Stimulated activated CD8-positive, alpha-beta memory T cell treated with anti-CD3 and anti-CD28 coated beads, Interleukin-12 subunit alpha, Interleukin-12 subunit beta, amount 100 ng/mL, for 1 hour (primary cell): ENCODE results near the gene THOC6.
"Not testable (repeated sequence)": the region's sequence is repeated elsewhere in the genome, so short reads cannot be mapped to it uniquely, and the experiment has no call there.

Source experiments
- DNase-seq: peaks from one replicate; pipeline ENCODE4 v3.0.0-alpha.2; 2020; ENCODE audit warnings: low read depth

The THOC6 gene

DNA sequence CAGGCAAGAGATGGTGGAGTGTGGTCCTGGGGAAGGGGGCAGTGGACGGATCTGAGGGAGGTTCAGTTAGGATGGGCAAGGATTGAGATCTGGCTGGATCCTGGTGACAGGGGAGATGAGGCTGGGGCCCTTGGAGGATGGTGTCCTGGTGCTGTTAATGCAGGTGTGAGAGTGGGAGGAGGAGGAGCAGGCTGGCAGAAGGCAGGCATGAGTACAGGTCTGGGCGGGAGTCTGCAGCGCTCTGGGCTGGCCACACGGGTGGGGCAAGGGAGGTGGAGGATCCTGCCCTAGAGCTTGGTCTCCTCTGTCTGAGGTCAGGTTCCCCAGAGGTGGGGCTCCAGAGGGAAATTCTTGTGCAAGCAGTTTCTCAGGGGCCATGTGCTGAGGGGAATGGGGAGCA is 48.3 kb downstream of the THOC6 start:
- DNase-seq: not testable (repeated sequence)

DNA sequence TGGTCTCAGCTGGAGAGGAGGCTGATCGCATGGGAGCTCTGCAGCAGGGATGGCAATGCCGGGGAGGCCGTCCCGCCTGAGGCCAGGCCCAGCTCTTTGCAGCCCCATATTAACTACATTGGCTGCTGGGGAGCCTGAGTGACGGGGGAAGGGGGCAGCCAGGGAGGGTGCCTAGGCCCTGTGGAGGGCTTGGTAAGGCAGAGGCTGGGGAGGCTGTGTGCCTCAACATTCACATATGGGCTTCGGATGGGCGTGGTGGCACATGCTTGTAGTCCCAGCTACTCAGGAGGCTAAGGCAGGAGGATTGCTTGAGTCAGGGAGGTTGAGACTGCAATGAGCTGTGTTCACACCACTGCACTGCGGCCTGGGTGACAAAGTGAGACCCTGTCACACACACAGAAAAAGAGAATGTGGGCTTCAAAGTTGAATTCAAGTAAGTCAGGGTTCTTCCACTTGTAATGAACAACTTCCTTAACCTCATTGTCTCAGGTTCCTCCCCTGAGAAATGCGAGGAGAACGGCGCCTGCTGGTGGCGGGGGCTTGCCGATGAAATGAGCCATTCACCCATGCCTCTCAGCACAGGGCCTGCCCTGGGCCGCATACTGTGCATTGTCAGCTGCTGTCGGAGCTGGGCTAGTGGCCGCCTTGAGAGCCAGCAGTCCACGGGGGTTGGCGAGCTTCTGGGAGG is 48.9 kb downstream of the THOC6 start:
- not testable (repeated sequence) for DNase-seq

DNA sequence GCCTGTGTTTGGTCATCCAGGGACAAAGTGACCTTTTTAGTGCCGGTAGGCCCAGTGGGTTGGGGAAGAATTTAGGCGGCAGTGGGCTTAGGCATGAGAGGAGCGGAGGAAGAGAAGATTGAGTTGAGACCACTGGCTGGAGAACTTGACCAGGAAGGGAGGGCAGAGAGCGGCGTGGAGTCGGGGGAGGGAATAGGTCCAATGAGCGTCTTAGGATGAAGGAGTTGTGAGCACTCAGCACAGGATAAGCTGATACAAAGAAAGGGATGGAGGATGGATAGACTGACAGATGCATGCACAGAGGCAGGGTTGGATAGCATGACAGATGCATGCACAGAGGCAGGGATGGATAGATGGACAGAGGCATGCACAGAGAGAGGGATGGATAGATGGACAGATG is 49.6 kb downstream of the THOC6 start:
- no peak for DNase-seq

DNA sequence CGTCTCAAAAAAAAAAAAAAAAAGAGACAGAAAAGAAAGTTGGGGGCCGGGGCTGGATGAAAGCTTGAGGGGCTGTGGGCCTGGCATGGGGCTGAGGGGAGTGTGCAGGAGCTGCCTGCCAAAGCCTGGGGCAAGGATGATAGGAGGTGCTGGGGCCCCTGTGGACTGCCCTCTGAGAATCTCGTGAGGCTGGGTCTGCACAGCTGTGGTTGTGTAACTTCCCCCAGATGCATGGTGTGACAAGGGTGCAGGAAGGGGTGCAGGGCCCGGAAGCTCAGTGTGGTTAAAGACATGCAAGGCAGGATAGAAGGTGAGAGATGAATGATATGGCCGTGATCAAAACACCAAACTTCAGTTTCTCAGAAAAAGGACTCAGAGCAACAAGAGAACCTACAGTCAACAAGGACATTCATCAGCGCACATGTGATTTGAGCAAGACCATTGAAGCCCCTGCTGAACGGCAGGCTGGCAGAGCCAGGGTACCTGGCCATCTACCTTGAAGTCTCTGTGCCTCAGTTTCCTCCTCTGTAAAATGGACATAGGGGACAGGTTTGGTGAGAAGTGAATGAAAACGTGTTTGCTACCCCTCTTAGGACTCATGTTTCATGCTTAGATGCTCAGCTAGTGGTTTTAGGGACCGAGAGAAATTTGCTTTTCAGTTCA is 51.2 kb downstream of the THOC6 start:
- peak; percentile 62 for DNase-seq

DNA sequence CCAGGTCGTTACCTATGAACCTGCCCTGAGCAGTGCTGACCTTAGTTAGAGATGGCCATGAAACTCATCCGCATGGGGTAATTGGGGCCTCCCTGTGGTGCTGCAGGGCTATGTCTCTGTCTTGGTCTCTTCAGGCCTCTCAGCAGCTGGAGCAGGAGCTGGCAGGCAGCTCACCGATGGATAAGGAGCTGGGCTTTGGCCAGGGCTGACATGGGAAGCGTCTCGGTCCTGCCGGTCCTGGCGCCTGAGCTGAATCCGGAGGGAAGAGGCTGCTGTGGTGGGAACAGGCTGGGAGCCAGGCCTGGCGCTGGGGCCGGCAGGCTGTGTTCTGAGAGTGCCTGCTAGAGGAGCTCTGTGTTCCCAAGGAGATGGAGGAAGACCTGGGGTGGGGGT is 51.7 kb downstream of the THOC6 start:
- no peak for DNase-seq

DNA sequence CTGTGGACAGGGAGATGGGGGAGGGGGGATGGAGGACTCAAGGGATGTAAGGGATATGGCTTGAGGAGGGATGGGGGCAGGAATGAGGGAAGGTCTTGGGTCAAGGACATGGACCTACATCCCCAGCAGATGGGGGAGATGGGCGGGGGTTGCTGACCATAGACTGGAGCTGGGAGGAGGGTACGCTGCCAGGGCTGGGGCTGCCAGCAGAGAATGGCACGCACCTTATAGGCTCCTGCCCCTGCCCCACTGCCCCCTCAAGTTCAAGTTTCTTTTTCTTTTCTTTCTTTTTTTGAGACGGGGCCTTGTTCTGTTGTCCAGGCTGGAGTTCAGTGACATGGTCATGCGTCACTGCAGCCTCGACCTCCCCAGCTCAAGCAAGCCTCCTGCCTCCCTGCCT is 52.1 kb downstream of the THOC6 start:
- DNase-seq: not testable (repeated sequence)

DNA sequence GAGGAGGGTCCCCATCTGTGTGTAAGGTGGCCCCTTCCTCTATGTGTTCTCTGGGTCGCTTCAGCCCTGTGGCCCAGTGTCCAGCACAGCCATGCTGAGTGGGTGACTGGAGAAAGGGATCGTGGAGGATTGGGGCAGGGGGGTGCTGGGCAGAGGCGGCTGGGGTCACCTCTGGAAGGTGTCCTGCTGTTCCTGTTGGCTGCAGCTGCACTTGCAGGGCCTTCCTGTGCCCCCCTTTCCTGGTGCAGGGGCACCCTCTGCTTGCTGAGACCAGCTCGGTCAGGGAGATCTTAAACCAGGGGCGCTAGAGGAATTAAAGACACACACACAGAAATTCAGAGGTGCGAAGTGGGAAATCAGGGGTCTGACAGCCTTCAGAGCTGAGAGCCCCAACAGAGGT is 52.7 kb downstream of the THOC6 start:
- no peak for DNase-seq
